RPMI8226 (cell line): Measurements from ENCODE around the gene EXOC6B.

Source experiments
- DNase-seq: peaks from one replicate; pipeline ENCODE4 v3.0.0-alpha.2; 2015

The EXOC6B gene

GRCh38 chr2:72338076-72338475 is 487.8 kb downstream of the EXOC6B start:
- no peak for DNase-seq

- no peak for DNase-seq
These were observed 493.1 kb downstream of the EXOC6B start for GRCh38 chr2:72332720-72333119.

- no peak for DNase-seq
These were observed 495.2 kb downstream of the EXOC6B start for GRCh38 chr2:72330652-72331051.

- no peak for DNase-seq
These were observed 499.1 kb downstream of the EXOC6B start for GRCh38 chr2:72326759-72327158.

- peak; percentile 13 for DNase-seq
These were observed 500.0 kb downstream of the EXOC6B start for GRCh38 chr2:72325592-72326422.

- no peak for DNase-seq
These were observed 509.1 kb downstream of the EXOC6B start for GRCh38 chr2:72316774-72317173.

- no peak for DNase-seq
These were observed 525.6 kb downstream of the EXOC6B start for GRCh38 chr2:72300147-72300684.

- DNase-seq = no peak
These were observed 532.2 kb downstream of the EXOC6B start for GRCh38 chr2:72293620-72294019.

GRCh38 chr2:72292433-72292832 is 533.4 kb downstream of the EXOC6B start:
- no peak for DNase-seq

- no peak for DNase-seq
These were observed 534.8 kb downstream of the EXOC6B start for GRCh38 chr2:72291059-72291458.

- no peak for DNase-seq
These were observed 536.1 kb downstream of the EXOC6B start for GRCh38 chr2:72289736-72290135.

GRCh38 chr2:72289283-72289682 is 536.5 kb downstream of the EXOC6B start:
- no peak for DNase-seq

GRCh38 chr2:72278046-72278445 is 547.8 kb downstream of the EXOC6B start:
- no peak for DNase-seq

- DNase-seq = no peak
These were observed 549.0 kb downstream of the EXOC6B start for GRCh38 chr2:72276876-72277275.

- no peak for DNase-seq
These were observed 549.5 kb downstream of the EXOC6B start for GRCh38 chr2:72276356-72276755.

- no peak for DNase-seq
These were observed 550.7 kb downstream of the EXOC6B start for GRCh38 chr2:72275084-72275483.

GRCh38 chr2:72274380-72274797 is 551.4 kb downstream of the EXOC6B start:
- DNase-seq = no peak

- DNase-seq = no peak
These were observed 552.4 kb downstream of the EXOC6B start for GRCh38 chr2:72273384-72273783.

- no peak for DNase-seq
These were observed 553.8 kb downstream of the EXOC6B start for GRCh38 chr2:72271766-72272641.

- no peak for DNase-seq
These were observed 554.6 kb downstream of the EXOC6B start for GRCh38 chr2:72271276-72271614.

- no peak for DNase-seq
These were observed 555.1 kb downstream of the EXOC6B start for GRCh38 chr2:72270556-72271275.

- DNase-seq = no peak
These were observed 562.1 kb downstream of the EXOC6B start for GRCh38 chr2:72263776-72264060.

GRCh38 chr2:72263043-72263775 is 562.6 kb downstream of the EXOC6B start:
- no peak for DNase-seq
